Activated CD4-positive, alpha-beta T cell treated with anti-CD3 and anti-CD28 coated beads, Interleukin-2, amount 50 U/mL, for 24 hours (primary cell): ENCODE measurements around the gene TRUB2.
A peak's percentile ranks its signal among the peaks of the same experiment; 100 is the strongest.
"Not testable (repeated sequence)": the region's sequence is repeated elsewhere in the genome, so short reads cannot be mapped to it uniquely, and the experiment has no call there.

Experiments
- DNase-seq, 2 donors: peaks; one replicate each; pipeline ENCODE4 v3.0.0-alpha.2; 2020; ENCODE audit warnings: low read depth in 1 of 2, low spot score in 1 of 2

Gene TRUB2

DNA sequence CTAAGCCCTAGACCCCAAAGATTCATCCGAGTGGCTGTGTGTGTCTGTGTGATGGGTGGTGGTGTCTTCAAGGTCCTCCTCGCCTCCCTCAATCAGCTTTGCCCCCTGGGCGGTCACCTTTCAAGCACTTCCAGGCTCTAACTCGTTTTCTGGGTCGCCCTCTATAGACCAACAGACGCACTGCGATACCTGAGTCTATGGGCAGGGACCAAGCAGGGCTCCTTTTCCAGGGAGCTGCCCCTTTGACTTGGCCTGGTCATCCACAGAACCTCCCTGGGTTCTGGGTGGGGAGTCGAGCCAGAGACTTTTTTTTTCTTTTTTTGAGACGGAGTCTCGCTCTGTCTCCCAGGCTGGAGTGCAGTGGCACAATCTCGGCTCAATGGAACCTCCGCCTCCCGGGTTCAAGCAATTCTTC lies 19.2 kb upstream of the TRUB2 start:
- peak; percentile 27 to 56 for DNase-seq

DNA sequence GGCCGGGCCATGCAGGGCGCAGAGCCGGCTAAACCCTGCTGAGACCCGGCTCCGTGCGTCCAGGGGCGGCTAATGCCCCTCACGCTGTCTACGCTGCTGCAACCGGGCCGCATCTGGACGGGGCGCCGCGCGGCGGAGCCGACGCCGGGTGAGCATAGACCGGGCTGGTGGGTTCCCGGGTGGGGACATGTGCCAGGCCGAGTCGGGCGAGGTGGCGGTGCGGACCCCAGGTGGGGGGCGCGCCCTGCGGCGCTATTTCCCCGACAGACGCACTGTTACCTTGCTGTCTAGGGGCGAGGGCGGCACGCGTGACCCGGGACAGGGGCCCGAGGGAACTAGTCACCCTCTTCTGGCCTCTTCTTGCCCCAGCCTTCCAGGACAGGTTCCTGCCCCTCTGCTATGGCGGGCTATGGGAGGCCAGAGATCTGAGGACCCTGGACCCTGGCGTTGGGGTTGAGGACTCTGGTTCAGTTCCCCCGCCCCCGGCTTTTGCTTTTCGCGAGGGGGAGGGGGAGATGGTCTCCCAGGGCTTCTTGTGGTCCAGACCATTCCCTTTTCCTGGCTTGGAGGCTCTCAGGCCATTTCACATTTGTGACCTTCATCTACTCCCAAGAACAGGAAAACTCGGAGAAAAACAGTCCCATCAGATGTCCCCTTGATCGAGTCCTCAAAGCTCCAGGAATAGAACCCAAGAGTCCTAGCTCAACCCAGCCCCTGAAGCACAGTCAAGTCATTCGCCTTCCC lies 18.6 kb upstream of the TRUB2 start:
- DNase-seq = no peak

DNA sequence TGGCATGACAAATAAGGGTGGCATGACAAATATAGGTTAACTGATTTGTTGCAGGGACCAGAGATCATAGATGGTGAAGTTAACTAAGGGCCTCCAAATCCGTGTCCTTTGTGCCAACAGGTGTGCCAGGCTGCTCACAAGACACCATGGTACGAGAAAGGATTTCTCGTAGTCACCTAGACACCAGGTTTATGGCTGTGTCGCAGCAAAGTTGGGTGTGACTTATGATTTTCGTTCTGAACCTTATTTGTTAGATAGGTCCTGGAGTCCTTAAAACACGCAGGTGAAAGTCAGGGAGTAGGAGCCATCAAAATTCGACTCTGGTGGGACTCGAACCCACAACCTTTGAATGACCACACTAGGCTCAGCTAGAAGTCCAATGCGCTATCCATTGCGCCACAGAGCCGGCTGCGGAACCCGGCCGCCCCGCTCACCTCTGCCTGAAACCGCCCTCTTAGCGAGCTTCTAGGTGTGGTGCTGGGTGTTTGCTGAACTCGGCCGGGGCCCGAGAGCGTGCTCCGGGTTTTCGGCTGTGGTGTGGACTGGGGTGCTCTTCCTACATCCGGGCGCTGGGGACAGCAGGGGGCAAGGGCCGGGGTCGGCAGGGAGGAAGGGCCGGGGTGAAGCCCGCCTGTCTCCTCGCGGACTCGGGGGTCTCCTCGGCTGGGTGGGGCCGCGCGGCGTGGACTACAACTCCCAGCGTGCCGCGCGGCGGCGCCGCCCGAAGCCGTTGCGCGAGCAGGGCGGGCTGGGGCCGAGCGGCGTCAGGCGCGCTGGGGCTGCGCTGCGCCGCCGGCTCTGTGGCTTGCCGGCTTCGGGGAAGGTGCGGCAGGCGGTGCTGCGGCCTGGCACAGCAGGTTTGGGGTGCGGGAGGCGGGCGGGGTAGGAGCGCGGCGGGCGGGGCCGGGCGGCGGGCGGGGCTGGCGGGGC lies 17.8 kb upstream of the TRUB2 start, which contains the start of gene SLC27A4:
SLC27A4 (plus strand) TSS at position 767 of the 930 bp plus-strand sequence. CDS start 2,606 bp downstream, outside the sequence.
- peak; percentile 60 to 67 for DNase-seq

DNA sequence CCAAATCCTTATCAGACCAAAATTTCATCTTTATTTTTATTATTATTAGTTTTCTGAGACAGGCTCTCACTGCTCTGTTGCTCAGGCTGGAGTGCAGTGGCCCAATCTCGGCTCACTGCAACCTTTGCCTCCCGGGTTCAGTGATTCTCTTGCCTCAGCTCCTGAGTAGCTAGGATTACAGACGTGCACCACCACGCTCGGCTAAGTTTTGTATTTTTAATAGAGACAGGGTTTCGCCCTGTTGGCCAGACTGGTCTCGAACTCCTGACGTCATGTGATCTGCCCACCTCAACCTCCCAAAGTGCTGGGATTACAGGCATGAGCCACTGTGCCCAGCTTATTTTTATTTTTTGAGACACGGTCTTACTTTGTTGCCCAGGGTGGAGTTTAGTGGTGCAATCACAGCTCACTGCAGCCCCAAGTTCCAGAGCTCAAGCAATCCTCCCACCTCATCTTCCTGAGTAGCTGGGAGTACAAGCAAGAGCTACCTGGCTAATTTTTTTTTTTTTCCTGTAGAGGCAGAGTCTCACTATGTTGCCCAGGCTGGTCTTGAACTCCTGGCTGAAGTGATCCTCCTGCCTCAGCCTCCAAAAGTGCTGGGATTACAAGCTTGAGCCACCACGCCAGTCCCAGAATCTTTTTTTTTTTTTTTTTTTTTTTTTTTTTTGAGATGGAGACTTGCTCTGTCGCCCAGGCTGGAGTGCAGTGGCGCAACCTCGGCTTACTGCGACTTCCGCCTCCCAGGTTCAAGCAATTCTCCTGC lies 16.8 kb upstream of the TRUB2 start:
- DNase-seq = not testable (repeated sequence)

DNA sequence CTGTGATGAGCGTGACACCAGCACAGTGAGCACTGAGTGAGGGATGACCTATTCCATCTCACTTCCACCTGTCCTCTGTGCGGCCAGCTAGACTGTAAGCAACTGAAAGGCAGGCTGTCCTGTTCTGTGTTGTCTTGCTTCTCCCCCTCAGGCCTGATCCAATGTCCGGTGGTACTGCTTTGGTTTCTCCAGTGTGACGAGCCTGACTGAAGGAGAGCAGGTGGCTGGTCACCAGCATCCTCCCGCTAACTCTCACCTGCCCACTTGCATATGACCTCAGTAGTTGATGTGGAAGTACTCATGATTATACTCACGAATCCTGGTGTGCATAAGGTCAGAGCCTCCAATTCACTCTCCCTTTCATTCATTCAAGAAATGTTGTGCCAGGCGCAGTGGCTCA lies 15.7 kb upstream of the TRUB2 start:
- DNase-seq = no peak

DNA sequence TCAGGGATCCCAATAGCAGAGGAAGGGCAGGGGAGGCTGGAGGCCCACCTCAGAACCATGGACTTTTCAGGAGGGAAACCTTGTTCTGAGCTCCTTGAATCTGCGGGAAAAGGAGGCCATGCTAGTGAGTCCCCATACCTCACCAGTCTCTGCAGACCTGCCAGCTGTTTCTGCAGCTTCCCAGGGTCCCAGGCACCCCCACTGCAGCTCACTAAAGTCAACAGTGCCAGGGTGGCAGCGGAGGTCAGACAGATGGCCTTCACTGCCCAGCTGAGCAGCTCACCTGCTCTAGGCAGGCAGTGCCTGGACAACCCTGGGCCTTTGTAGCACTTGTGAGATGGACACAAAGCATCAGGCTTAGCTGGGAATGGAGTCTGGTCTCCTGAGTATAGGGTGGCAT lies 13.7 kb upstream of the TRUB2 start:
- DNase-seq = no peak

DNA sequence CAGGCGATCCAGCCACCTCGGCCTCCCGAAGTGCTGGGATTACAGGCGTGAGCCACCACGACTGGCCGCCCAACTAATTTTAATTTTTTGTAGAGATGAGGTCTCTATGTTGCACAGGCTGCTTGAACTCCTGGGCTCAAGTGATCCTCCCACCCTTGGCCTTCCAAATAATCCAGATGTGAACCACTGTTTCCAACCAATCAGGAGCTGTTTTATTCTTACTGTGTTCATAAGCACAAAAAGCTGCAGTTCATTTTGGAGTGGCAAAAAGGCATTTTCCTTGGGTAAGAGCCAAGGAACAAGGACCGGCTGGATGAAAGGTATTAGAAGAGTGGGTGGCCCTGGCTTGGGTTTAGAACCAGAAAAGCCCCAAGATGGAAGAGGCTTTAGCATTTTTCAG lies 12.9 kb upstream of the TRUB2 start:
- no peak for DNase-seq

DNA sequence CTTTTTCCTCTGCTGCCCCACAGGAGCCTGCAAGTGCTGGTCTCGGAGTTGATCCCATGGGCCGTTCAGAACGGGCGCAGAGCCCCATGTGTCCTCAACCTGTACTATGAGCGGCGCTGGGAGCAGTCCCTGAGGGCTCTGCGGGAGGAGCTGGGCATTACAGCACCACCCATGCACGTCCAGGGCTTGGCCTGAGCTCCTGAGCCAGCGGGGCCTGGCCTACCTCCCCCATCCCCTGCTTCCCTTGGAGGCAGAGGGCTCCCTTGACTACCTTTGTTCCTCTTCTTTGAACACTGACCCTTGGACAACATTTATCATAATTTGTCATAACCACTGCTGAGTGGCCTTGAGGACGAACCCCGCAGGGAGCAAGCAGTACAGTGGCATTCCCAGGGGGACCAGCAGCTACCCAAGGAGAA lies 11.2 kb upstream of the TRUB2 start:
- DNase-seq = no peak

DNA sequence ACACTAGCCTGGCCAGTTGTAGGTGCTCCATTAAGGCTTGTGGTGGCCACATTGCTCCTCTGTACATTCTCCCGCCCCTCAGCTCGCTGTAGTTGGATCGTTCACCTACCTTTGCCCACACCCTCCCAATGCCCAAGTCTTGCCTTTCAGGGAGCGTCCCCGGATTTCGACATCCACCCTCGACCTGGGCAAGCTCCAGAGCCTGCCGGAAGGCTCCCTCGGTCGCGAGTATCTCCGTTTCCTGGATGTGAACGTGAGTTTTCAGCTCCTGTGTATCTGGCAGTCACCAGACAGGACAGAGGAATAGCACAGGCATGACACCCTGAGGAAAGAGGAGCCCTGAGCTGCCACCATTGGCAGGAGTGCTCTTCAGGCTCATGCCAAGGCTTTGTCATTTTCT lies 3.4 kb upstream of the TRUB2 start:
- DNase-seq = no peak

DNA sequence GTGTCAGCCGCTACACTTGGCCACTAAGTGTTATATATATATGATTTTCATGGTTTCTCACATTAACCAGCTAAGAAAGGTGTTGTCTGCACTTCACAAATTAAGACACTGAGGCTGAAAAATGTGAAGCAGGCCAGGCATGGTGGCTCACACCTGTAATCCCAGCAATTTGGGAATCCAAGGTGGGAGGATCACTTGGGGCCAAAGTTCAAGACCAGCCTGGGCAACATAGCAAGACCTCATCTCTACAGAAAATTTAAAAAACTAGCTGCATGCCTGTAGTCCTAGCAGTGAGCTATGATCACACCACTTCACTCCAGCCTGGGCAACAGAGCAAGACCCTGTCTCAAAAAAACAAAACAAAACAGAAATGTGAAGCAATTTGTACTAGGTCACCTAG lies 2.2 kb upstream of the TRUB2 start:
- no peak for DNase-seq

DNA sequence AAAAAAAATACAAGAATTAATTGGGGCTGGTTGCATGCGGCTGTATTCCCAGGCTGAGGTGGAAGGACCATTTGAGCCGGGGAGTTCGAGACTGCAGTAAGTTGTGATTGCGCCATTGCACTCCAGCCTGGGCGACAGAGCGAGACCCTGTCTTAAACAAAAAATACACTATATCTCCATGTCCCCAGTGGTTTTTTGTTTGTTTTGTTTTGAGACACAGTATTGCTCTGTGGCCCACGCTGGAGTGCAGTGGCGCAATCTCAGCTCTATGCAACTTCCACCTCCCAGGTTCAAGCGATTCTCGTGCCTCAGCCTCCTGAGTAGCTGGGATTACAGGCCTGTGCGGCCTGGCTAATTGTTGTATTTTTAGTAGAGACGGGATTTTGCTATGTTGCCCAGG lies 1.5 kb upstream of the TRUB2 start:
- no peak for DNase-seq

DNA sequence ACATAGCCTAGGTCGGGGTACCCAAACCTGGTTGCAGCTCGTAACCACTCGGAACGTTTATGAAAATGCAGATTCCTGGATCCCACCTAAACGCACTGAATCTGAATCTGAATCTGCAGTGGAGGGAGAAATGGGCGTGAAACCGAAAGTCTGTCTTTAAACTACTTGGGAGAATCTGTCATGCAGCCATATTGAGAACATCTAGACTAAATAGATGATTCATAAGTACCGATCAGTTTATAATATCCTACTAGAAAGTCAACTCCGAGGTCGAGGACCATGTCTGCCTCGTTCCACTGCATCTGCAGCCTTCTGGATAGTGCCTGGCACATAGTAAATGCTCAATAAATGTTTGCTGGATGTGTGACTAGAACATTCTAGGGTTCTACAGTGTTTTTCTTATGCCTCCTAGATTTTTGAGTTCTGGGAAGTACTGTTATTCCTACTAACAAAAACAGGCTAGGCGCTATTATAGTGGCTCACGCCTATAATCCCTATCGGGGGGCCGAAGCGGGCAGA lies 1.0 kb upstream of the TRUB2 start:
- DNase-seq = no peak

DNA sequence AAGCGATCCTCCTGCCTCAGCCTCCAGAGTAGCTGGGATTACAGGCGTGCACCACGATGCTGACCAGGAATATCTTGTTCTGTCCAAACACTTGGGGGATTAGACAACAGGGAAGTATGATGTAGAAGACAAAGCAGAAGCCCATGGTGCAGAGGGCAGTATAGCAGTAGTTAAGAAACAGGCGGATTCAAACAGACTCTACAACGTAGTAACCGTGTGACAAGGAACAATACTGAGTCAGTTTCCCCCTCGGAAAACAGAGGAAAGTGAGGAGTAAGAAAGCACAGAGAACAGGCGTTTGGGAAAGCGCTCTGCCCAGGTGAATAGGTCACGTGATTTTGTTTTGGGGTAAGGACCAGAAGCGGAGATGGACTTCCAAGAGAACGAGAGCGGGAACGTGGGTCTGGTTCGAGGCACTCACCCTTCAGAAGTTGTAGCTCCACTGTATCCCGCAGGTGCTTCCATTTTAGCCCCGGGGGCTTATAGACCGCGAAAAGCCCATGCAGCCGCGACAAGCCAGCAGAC lies 306 bp downstream of the TRUB2 start:
- DNase-seq = no peak

DNA sequence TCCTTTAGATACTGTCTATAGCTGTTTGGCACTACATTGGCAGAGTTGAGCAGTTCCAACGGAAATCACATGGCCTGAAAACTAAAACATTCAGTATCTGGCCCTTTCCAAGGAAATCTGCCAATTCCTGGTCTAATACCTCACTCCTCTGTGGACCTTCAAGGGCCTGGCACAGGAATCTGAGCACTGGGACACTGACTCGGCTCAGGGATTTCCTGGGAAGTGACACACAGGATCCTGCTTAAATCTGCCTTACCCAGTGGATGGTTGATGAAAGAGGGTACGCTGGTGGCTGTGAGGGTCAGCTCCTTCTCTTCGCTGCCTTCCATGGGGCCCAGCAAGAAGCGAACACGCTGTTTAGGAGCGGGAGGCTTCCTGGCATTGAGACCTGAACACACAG lies 904 bp downstream of the TRUB2 start:
- DNase-seq = no peak

DNA sequence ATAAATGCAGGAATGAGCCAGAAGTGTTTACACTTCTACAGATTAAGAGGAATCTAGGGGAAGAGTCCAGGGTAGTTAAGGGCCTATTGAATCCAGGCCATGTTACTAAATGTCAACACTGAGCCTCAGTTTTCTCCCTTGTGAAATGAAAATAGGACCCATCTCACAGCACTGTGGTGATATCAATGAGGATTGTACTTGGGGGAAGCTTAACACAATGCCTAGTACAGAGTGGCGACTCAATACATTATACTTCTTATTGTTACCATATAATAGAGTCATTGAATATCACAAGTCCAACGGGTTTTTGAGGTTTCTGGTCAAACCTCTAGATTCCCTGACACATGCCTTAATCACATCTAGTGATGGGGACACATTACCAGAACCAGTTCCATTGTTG lies 4.6 kb downstream of the TRUB2 start:
- DNase-seq = no peak

DNA sequence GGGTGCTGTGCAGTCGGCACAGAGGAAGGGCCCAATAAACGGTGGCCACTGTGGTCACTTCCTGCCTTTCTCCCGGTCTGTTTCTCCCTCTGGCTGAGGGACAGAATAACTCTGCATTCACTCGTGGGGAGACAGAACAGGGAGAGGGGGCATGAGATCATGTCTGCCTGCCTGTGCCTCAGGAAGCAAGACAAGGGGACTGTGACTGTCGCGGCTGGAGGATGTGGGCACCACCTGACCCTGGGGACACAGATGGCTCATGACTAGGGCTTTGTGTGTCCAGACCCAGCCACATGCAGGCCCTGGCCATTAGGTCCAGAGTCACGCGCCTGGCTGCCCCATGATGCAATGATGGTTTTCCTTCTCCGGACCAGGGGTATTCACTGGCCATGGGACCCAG lies 5.8 kb downstream of the TRUB2 start:
- DNase-seq = no peak

DNA sequence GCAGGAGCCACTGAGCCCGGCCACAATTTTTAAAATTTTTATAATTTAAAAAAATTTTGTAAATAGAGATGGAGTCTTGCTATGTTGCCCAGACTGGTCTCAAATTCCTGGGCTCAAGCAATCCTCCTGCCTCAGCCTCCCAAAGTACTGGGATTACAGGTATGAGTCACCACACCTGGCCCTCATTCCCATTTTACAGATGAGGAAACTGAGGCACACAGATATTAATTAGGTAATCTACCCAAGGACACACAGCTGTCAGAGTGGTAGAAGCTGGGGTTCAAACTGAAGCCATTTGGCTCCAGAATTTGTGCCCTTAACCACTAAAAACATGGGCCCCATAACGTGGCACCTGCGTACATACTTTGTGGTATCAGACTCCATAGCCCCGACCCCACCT lies 7.5 kb downstream of the TRUB2 start:
- DNase-seq = no peak

DNA sequence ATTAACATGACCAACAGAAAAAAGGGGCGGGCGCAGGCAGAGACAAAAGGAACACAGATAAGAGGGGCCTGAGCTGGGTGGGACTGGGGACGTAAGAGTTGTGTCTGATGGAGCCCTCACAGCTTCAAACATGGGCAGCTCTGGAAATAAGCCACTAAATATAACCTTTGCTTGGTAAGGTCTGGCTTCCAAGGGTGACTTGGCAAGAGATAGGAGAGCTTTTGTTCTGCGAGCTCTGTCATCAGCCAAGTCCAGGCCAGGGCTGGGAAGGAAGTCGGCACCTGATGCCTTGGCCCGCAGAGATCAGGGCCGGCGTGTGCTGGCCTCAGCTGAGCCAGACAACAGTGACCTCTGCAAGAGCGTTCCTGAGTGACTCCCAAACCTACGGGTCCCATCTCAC lies 11.8 kb downstream of the TRUB2 start:
- no peak for DNase-seq

DNA sequence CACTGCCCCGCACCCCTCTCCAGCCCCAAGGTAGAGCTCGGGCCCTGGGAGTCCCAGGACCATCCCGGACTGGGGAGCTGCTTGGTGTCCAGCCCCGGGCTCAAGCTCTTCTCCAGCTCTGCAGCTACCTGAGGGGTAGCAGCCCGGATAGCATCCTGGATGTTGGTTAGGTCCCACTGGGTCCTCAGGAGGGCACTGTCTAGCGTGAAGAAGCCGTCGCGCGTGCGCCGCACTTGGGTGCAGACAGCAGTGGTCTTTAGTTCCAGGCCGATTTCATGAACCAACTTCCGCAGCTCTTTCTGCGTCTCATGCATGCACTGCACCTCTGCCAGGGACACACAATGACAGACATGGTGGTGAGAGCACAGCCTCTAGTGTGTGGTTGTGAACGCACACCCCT lies 12.7 kb downstream of the TRUB2 start:
- no peak for DNase-seq

DNA sequence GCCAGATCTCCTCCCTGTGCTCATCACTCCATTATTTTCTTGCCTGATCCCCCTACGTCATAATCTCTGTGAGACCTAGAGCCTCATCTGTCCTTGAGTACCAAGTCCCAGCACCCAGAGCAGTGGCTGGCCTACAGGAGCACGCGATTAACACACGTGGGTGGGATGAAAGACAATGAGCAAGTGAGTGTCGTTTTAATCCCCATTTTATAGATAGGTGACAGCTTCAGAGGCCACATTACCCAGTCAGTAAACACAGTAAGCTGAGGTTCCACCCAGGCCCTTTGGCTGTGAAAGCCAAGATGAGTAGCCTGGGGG lies 17.3 kb downstream of the TRUB2 start:
- DNase-seq = no peak
